ENCODE data around the gene PTGIS.

PTGIS gene

DNA sequence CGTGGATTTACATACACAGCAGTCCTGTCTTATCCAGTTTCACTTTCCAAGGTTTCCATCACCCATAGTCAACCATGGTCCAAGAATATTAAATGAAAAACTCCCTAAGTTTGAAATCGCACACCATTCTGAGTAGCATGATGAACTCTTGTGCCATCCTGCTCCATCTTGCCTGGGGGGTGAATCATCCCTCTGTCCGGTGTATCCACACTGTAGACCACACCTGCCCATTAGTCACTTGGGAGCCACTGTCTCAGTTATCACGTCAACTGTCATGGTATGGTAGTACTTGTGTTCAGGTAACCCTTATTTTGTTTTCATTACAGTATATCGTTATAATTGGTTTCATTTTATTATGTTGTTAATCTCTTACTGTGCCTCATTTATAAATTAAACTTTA lies 38.5 kb downstream of the PTGIS start:
- TF ChIP-seq CTCF (conservative IDR thresholded peaks at IDR 0.05; ENCODE audit: low read length) = no peak
- H3K4me3 ChIP-seq (ENCODE audit: low read length) = no peak overlapping the region
- no peak for DNase-seq (ENCODE audit: low read depth)

- TF ChIP-seq CTCF (conservative IDR thresholded peaks at IDR 0.05; ENCODE audit: low read length) = no peak
- H3K4me3 ChIP-seq (ENCODE audit: low read length) = no peak overlapping the region
- no peak for DNase-seq (ENCODE audit: low read depth)
Observed at GRCh38 chr20:49526568-49526967, 41.4 kb downstream of the PTGIS start.

DNA sequence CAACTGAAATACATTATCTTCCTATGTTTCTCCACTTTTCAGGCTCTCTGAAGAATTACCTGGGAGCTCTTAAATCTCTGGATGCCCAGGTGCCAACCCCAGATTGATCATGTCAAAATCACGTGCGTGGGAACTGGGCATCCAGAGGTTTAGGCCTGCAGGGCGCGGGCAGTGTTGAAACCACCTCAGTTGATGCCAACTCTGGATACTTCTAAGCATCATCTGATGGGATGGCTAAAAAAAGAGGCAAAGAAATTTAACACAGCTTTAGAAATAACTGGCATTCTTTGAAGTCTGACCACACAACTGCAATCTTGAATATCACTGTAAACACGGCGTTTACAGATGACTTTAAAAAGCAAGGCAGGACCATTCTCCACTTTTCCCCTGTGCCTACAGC lies 41.9 kb downstream of the PTGIS start:
- DNase-seq (ENCODE audit: low read depth) = no peak
- no peak for TF ChIP-seq CTCF (conservative IDR thresholded peaks at IDR 0.05; ENCODE audit: low read length)

DNA sequence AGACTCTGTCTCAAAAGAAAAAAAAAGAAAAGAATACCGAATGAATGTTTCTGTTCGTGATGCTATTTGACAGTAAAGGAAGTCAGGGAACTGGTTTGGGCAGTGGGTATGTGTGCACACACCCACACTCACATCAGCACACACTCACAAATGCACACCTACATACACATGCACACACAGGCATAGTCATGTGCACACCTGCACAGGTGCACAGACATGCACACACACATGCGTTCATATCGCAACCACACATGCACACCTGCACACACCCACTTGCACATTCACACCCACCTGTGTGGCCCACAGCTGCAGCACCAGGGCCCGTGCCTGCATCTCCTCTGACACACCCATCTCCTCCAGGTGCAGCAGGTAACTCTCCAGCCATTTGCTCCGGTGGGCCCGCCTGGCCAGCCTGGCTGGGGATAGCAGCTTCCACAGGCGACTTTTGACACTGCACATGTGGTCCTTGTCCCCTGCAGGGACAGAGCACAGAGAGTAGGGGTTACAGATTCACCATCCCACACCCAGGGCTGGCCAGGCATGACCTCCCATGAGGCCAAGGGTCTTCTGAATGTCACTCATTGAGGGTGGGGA lies 44.1 kb downstream of the PTGIS start:
- TF ChIP-seq CTCF (conservative IDR thresholded peaks at IDR 0.05; ENCODE audit: low read length) = no peak
- no peak overlapping the region for H3K4me3 ChIP-seq (ENCODE audit: low read length)
- no peak for DNase-seq (ENCODE audit: low read depth)

More for the DNA sequence above, 41.9 kb downstream of the PTGIS start:
- H3K4me3 ChIP-seq (ENCODE audit: low read length) = no peak overlapping the region

DNA sequence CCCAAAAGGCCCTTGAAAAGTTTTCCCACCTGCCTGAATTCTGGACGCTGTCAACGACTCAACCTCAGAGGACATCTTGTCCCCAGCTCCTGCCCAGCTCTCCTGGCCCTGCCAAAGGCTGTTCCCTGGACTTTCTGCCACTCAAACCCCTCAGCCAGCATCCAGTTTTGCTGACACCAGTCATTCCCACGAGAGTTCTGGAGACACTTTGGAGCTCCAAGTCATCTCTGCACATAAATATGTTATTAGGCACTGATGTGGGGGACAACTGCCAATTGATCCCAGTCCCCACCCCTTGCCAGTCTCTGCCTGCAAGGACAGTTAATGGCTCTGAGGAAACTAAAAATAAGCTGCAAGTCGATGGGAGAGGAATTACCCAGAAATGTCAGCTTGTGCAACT lies 46.6 kb downstream of the PTGIS start:
- TF ChIP-seq CTCF (conservative IDR thresholded peaks at IDR 0.05; ENCODE audit: low read length) = no peak

GRCh38 chr20:49519777-49520359 lies 48.1 kb downstream of the PTGIS start:
- H3K4me3 ChIP-seq (ENCODE audit: low read length) = no peak overlapping the region
- TF ChIP-seq CTCF (conservative IDR thresholded peaks at IDR 0.05; ENCODE audit: low read length) = no peak
- no peak for DNase-seq (ENCODE audit: low read depth)

More for the DNA sequence above, 46.6 kb downstream of the PTGIS start:
- H3K4me3 ChIP-seq (ENCODE audit: low read length) = no peak overlapping the region
- no peak for DNase-seq (ENCODE audit: low read depth)

DNA sequence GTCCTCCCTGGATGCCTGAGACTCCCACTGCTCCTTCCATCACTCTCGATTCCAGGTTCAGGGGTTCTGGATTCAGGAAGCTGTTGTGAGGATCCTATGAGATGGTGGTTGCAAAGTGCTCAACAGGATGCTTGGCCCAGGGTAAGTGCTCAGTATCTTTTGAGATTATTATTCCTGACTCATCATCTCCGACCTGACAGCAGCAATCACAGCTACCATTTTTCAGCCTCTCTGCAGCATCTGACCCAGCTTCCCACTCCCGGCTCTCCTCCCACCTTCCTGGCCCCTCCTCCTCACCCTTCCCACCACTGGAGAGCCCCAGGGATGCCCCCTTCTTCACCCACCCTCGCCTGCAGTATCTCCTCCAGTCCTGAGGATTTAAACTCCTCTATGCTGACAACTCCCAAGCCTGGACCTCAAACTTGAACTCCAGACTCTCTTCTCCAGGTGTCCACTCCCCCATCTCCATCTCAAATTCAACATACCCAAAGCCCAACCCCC lies 48.7 kb downstream of the PTGIS start:
- no peak for TF ChIP-seq CTCF (conservative IDR thresholded peaks at IDR 0.05; ENCODE audit: low read length)
- no peak for DNase-seq (ENCODE audit: low read depth)

More for the DNA sequence above, 48.7 kb downstream of the PTGIS start:
- no peak overlapping the region for H3K4me3 ChIP-seq (ENCODE audit: low read length)
